Measurements from ENCODE around the gene RSPH10B2.

- TF ChIP-seq POLR2AphosphoS5 (IDR thresholded peaks at IDR 0.05; ENCODE audit: low read depth, low read length) (no peak), POLR2A (IDR thresholded peaks at IDR 0.05; ENCODE audit: low read depth, low read length) (no peak), TAF1 (IDR thresholded peaks at IDR 0.05; ENCODE audit: borderline replicate concordance, low read depth, low read length) (no peak)
Observed at GRCh38 chr7:6831018-6831725, 77.3 kb downstream of the RSPH10B2 start.

Data from GM12892 (cell line).